GM21717 (cell line): ENCODE data around the gene SPATA31C2.
"Not testable (repeated sequence)": the region's sequence is repeated elsewhere in the genome, so short reads cannot be mapped to it uniquely, and the experiment has no call there.

Experiments used
- ATAC-seq: cut with Tn5 transposase; IDR thresholded peaks from one replicate; pipeline ENCODE4 v1.9.1; 2021; ENCODE audit warnings: mild to moderate bottlenecking, moderate library complexity; ENCODE audit not compliant: unreplicated experiment

Gene SPATA31C2

DNA sequence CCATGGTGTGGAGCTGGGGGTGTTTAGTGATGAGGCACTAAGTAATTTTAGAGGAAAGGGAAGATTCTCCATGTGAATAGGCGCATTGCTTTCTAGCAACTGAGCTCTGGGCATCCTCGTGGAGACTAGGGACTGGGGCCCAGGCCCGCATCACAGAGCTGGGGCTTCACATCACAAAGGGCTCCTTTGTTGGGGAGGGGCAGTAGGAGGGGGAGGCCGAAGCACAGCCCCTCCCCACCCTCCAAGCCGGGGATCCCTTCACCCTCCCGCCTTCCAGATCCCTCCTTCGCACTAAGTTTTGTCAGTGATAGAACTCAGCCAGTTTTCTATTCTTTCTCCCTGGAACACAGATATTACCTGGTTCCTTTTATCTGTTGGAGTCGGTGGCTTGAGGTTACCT, at the start of gene SPATA31C2:
TSS of gene SPATA31C2 (minus strand) at position 101 of the 400 bp plus-strand sequence. CDS start at position 72, 29 bp downstream.
- ATAC-seq: not testable (repeated sequence)

GRCh38 chr9:88187631-88188030, 49.4 kb upstream of the SPATA31C2 start:
- ATAC-seq: no peak

DNA sequence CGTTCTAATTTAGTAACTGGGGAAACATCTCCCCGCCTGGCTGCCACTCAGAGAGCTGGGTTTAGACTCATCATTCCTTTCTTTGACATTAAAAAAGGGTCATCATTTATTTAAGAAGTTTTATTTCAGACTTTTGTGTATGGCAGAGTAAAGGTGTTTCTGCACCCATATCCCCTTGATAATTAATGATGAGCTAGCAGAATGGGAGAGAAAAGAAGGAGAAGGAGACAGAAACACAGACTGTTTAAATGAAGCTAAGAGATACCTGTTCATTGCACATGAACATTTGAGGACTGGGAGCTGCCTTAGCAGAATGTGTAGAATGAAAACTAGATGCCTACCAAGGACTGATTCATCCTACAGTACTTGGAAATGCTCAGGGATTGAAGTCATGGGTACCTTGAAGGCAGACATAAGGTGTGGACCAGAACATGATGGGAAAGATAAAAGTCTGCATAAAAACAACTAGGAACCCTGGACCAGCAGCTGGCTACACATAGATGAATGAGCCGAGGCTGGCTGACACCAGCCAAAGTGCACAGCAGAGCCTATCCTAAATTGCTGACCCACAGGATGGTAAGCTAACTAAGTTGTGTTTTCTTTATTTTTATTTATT, 48.3 kb upstream of the SPATA31C2 start:
- no peak for ATAC-seq

- no peak for ATAC-seq
Observed at GRCh38 chr9:88184976-88185375, 46.7 kb upstream of the SPATA31C2 start.

DNA sequence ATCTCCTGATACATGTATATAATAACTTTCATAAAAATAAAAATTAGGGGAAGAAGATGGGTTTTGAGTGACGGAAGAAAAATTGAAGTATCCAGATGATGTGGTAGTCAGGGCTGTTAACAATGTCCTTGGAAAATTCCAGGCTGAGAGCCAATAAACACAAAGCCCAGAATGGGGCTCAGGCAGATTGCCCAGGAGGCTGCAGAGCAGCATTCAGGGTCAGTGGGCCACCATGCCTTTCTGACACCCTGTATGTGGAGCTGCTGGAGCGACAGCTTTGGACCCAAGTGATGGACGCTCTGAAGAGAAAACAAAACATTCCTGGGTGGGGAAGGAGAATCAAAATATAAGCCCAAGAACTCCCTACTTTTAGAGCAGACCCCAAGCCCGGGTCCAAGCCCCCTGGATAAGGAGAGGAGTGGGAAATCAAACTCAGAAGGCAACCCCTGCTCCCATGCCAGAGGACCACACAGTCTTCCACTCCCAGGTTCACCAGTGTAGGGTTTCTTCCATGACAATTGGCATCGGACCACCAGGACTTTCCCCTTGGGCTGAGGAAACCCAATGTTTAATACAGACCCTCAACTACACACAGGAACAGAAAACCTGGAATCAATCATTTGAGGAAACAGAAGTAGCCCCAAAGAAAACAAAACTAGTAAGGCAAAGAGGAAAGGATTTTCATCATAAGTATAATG, 45.7 kb upstream of the SPATA31C2 start:
- no peak for ATAC-seq

GRCh38 chr9:88182501-88182900, 44.2 kb upstream of the SPATA31C2 start:
- ATAC-seq: no peak

DNA sequence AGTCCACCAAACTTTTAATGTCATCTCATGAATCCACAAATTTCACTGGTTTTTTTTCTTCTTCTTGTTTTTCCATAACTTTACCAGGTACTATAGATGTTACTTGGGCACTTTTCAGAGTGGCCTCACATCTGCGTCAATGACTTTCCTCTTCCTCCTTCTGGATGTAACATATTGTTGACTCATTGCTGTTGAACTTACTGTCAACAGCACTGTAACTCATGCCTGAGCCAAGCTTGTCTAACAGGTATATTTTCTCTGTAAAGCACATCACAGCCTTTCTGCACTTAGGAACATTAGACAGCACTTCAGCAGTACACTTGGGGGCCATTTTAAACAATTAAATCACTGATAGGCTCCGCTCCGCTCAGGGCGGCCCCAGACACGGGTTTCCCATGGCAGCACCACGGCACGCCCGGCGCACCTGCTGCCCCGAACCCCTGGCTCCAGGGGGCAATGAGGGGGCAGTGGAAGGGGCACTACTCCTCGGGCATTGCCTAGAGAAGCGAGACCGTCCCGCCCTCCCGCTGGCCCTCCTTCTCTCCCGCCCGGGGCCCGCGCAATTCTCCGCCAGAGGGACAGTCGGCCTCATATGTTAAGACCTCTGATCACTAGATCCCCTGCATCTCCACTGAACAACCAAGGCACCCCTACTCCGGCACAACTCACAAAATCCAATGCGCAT, 41.9 kb upstream of the SPATA31C2 start:
- ATAC-seq: no peak

DNA sequence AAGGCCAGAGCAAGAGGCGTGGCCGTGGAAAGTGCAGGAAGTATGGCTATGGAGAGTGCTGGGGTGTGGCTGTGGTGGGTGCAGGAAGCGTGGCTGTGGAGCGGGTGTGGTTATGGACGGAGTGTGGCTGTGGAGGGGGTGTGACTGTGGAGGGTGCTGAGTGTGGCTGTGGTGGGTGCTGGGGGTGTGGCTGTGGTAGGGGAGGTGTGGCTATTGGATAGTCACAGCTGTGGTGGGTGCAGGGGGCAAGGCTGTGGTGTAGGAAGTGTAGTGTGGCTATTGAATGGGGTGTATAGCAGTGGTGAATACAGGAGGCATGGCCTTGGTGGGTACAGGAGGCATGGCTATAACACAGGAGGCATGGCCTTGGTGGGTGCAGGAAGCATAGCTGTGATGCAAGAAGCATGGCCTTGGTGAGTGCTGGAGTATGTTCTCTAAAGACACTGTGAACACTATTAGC, 40.8 kb upstream of the SPATA31C2 start:
- no peak for ATAC-seq

GRCh38 chr9:88178641-88179040, 40.4 kb upstream of the SPATA31C2 start:
- no peak for ATAC-seq

- no peak for ATAC-seq
Observed at GRCh38 chr9:88177371-88177770, 39.1 kb upstream of the SPATA31C2 start.

- no peak for ATAC-seq
Observed at GRCh38 chr9:88174324-88174723, 36.0 kb upstream of the SPATA31C2 start.

GRCh38 chr9:88173378-88173999, 35.2 kb upstream of the SPATA31C2 start:
- no peak for ATAC-seq

GRCh38 chr9:88169700-88170099, 31.4 kb upstream of the SPATA31C2 start:
- no peak for ATAC-seq

DNA sequence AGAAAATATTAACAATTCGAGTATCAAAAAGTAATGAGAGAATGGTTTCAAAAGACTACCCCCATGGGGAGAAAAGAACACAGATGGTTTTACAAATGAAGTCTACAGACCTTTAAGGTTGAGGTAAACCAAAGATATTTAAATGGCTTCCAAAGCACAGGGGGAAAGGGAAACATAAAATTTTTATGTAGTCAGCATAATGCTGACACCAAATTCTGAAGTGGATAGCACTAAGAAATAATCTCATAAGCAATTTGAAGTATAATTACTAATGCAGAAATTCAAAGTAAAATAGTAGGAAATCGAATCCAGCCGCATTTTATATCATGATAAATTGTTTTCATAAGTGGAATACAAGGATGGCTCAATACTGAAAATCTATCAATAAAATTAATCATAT, 30.3 kb upstream of the SPATA31C2 start:
- no peak for ATAC-seq

DNA sequence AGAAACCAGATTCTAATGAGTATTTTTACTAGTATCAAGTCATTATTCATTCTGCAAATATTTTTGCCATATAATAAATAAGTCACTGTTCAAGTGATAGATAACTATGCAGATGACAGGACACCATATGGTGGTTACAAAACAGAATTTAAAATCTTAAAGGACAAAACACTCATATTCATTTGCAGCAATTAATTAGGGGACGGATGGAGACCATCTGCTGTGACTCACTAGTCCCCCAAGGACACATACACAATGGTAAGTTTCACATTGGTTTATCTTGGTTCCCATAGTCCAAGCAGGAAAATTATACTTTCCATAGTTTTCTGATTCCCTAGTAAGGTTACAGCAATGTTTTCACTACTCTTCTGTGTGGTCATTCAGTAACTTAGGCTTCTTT, 28.4 kb upstream of the SPATA31C2 start:
- no peak for ATAC-seq

GRCh38 chr9:88164850-88165249, 26.6 kb upstream of the SPATA31C2 start:
- ATAC-seq: no peak

- ATAC-seq: no peak
Observed at GRCh38 chr9:88161144-88161543, 22.9 kb upstream of the SPATA31C2 start.

- ATAC-seq: no peak
Observed at GRCh38 chr9:88143957-88144625, 5.8 kb upstream of the SPATA31C2 start.

GRCh38 chr9:88143179-88143578, 4.9 kb upstream of the SPATA31C2 start:
- ATAC-seq: no peak

DNA sequence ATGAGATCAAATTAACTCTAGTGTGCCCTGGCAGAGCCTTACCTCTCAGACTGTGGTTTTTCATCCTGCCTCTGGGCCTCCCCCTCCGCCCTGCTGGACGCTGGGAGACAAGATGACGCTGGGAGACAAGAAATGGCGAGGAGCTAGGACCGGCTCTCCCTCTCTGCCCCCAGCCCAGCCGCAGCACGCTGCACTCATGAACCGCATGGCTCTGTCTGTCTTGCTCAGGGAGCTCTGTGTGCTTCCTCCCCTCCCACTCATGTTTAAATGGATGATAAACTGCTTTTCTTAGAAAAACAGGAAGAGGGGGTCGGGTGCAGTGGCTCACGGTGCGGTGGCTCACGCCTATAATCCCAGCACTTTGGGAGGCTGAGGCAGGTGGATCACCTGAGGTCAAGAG, 4.7 kb downstream of the SPATA31C2 start:
- ATAC-seq: not testable (repeated sequence)

- not testable (repeated sequence) for ATAC-seq
Observed at GRCh38 chr9:88129556-88129955, 8.7 kb downstream of the SPATA31C2 start.
